Liver (tissue), 9 donors: ENCODE data around the gene OR51S1. TPM values are rescaled to one million over a fixed set of nuclear protein-coding genes. Genes with fewer than 3 reads are reported as not detected.

ENCODE experiments used
- DNase-seq: peaks from one replicate; pipeline ENCODE4 v3.0.0-alpha.2; 2017; ENCODE audit warnings: low spot score
- H3K27ac ChIP-seq, 2 donors: one replicate each; pipeline ENCODE4 v1.7.0; 2013; ENCODE audit warnings: inconsistent platforms in 2 of 2, low read length in 2 of 2, control low read depth in 1 of 2, low read depth in 1 of 2, mild to moderate bottlenecking in 1 of 2
- H3K27me3 ChIP-seq, 4 donors: one replicate each; pipeline versions ENCODE4 v1.6.1 to v1.7.0; 2013; ENCODE audit warnings: low read length in 3 of 4, inconsistent platforms in 1 of 4, mild to moderate bottlenecking in 1 of 4, moderate library complexity in 1 of 4; ENCODE audit not compliant: control insufficient read depth in 4 of 4, insufficient read depth in 4 of 4
- H3K36me3 ChIP-seq, 4 donors: one replicate each; pipeline versions ENCODE4 v1.6.1 to v1.7.0; 2013; ENCODE audit warnings: low read length in 3 of 4, mild to moderate bottlenecking in 3 of 4, low read depth in 1 of 4, moderate library complexity in 1 of 4; ENCODE audit not compliant: control insufficient read depth in 4 of 4, insufficient read depth in 3 of 4
- H3K4me1 ChIP-seq, 4 donors: one replicate each; pipeline versions ENCODE4 v1.6.1 to v1.7.0; 2013; ENCODE audit warnings: low read length in 3 of 4, mild to moderate bottlenecking in 3 of 4, moderate library complexity in 1 of 4; ENCODE audit not compliant: control insufficient read depth in 4 of 4, insufficient read depth in 4 of 4
- H3K4me3 ChIP-seq, 3 donors: one replicate each; pipeline versions ENCODE4 v1.6.1 to v1.7.0; 2013; ENCODE audit warnings: low read length in 3 of 3, control low read depth in 1 of 3, low read depth in 1 of 3, mild to moderate bottlenecking in 1 of 3
- H3K9ac ChIP-seq, 2 donors: one replicate each; pipeline ENCODE4 v1.7.0; 2013; ENCODE audit warnings: low read length in 2 of 2, mild to moderate bottlenecking in 2 of 2, moderate library complexity in 2 of 2, control low read depth in 1 of 2, low read depth in 1 of 2
- H3K9me3 ChIP-seq, 4 donors: one replicate each; pipeline versions ENCODE4 v1.6.1 to v1.7.0; 2013; ENCODE audit warnings: low read length in 3 of 4; ENCODE audit not compliant: control insufficient read depth in 4 of 4
- EGR1 ChIP-seq, 2 donors: IDR thresholded peaks; 2 replicates each; pipeline ENCODE4 v1.6.1; 2016 to 2018; ENCODE audit warnings: antibody characterized with exemption in 2 of 2, low read depth in 2 of 2
- FOXA1 ChIP-seq: IDR thresholded peaks from 2 replicates; pipeline ENCODE4 v1.6.1; 2016; ENCODE audit warnings: antibody characterized with exemption
- FOXA2 ChIP-seq: IDR thresholded peaks from 2 replicates; pipeline ENCODE4 v1.6.1; 2016; ENCODE audit warnings: antibody characterized with exemption
- GABPA ChIP-seq, 2 donors: IDR thresholded peaks in 1 of 2; conservative IDR thresholded peaks in 1 of 2; 2 replicates each; pipeline ENCODE4 v1.6.1; 2016; ENCODE audit warnings: antibody characterized with exemption in 2 of 2, mild to moderate bottlenecking in 1 of 2, moderate library complexity in 1 of 2
- HNF4A ChIP-seq, 2 donors: conservative IDR thresholded peaks; 2 replicates each; pipeline ENCODE4 v1.6.1; 2016; ENCODE audit warnings: antibody characterized with exemption in 2 of 2, mild to moderate bottlenecking in 2 of 2
- HNF4G ChIP-seq: IDR thresholded peaks from 2 replicates; pipeline ENCODE4 v1.6.1; 2016; ENCODE audit warnings: antibody characterized with exemption
- JUND ChIP-seq, 2 donors: IDR thresholded peaks; 2 replicates each; pipeline ENCODE4 v1.6.1; 2016; ENCODE audit warnings: antibody characterized with exemption in 2 of 2
- NR2F2 ChIP-seq: IDR thresholded peaks from 2 replicates; pipeline ENCODE4 v1.6.1; 2016; ENCODE audit warnings: antibody characterized with exemption
- RAD21 ChIP-seq, 2 donors: IDR thresholded peaks; 2 replicates each; pipeline ENCODE4 v1.6.1; 2016; ENCODE audit warnings: antibody characterized with exemption in 2 of 2, mild to moderate bottlenecking in 2 of 2
- RXRA ChIP-seq, 2 donors: IDR thresholded peaks; 2 replicates each; pipeline ENCODE4 v1.6.1; 2017 to 2018; ENCODE audit warnings: antibody characterized with exemption in 2 of 2, mild to moderate bottlenecking in 1 of 2
- SP1 ChIP-seq: IDR thresholded peaks from 2 replicates; pipeline ENCODE4 v1.6.1; 2018; ENCODE audit warnings: antibody characterized with exemption, mild to moderate bottlenecking
- TAF1 ChIP-seq: conservative IDR thresholded peaks from 2 replicates; pipeline ENCODE4 v1.6.1; 2016; ENCODE audit warnings: antibody characterized with exemption, mild to moderate bottlenecking
- YY1 ChIP-seq: IDR thresholded peaks from 2 replicates; pipeline ENCODE4 v1.6.1; 2016; ENCODE audit warnings: antibody characterized with exemption, mild to moderate bottlenecking
- WGBS: extraction: QIAGEN DNeasy Blood & Tissue Kit; methylation state at CpG from one replicate; pipeline ENCODE4 v1.1.7; 2013; 5-methylcytosine and 5-hydroxymethylcytosine counted together
- polyA plus RNA-seq, 2 donors: library from polyadenylated mRNA; stranded (reverse) in 1 of 2; unstranded in 1 of 2; fragments of 200-250 nt in 1 of 2; fragments of >200 nt in 1 of 2; fragmentation: Nextera tagmentation in 1 of 2; extraction: Ambion mirVana in 1 of 2; gene quantifications; one replicate each; pipeline versions ENCODE4 v1.2.1 to v1.2.3, GENCODE V29; 2013 to 2015
- total RNA-seq, 2 donors: library from RNA; depleted of rRNA; stranded (reverse); fragments of >200 nt; gene quantifications; one replicate each; pipeline ENCODE4 v1.2.3, GENCODE V29; 2014
- TF ChIP-seq, protein P1 (sequence below): fragments of 150-350 bp; IDR thresholded peaks from 2 replicates; pipeline ENCODE4 v1.5.1; 2017; ENCODE audit warnings: improper control_type of control experiment, low read depth, low read length; ENCODE audit not compliant: missing input control
- TF ChIP-seq, protein P2 (sequence below): IDR thresholded peaks from 2 replicates; pipeline ENCODE4 v1.6.1; 2016; ENCODE audit warnings: antibody characterized with exemption
- TF ChIP-seq, protein P3 (sequence below): IDR thresholded peaks from 2 replicates; pipeline ENCODE4 v1.6.1; 2016; ENCODE audit warnings: antibody characterized with exemption
- TF ChIP-seq, protein P4 (sequence below): IDR thresholded peaks from 2 replicates; pipeline ENCODE4 v1.6.1; 2016; ENCODE audit warnings: antibody characterized with exemption
- TF ChIP-seq, protein P5 (sequence below): IDR thresholded peaks from 2 replicates; pipeline ENCODE4 v1.6.1; 2016; ENCODE audit warnings: antibody characterized with exemption, mild to moderate bottlenecking
- donor health status: healthy.
- donor health status: healthy.
- donor health status: healthy.
- donor health status: healthy.
- donor health status: healthy.

OR51S1 gene
- total and polyA plus RNA-seq, 4 donors: not detected

DNA sequence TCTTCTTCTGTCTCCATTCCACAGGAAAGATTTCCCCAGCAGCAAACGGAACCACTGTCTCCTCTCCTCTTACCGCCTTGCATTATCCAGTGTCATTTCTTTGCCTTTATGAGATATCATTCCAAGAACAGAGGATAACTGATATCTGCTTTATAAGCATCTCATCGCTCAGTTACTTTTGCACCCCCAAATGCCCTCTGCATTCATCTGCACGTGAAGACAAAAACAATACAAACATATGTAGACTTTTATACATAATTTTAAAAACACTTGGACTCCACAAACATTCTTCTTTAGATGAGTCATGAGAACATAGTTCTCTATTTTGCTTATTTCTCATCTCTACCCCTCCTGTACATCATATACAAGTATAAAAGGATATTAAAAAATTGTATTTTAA is 32.2 kb upstream of the OR51S1 start:
- Histone ChIP-seq H3K9me3 (no peaks in the 10 kb centered on the region), H3K4me1 (no peaks in the 10 kb centered on the region), H3K36me3 (no peaks in the 10 kb centered on the region), H3K27ac (no peak overlapping the region), H3K4me3 (no peak overlapping the region), H3K9ac (no peak overlapping the region), H3K27me3 (peaks cover 0 to 2% (median under 1%) of the 10 kb centered on the region in 4 donors)
- TF ChIP-seq EGR1 (IDR thresholded peaks at IDR 0.05; ENCODE audit: low read depth in 2 of 2) (no peak), FOXA1 (no peak), RXRA (IDR thresholded peaks at IDR 0.05) (no peak), FOXA2 (no peak), HNF4G (no peak), NR2F2 (no peak), TAF1 (no peak), SP1 (no peak), GABPA (IDR thresholded peaks at IDR 0.05 in 1 of 2, conservative IDR thresholded peaks at IDR 0.05 in 1 of 2) (no peak), JUND (IDR thresholded peaks at IDR 0.05) (no peak)
- TF ChIP-seq, protein P1, sequence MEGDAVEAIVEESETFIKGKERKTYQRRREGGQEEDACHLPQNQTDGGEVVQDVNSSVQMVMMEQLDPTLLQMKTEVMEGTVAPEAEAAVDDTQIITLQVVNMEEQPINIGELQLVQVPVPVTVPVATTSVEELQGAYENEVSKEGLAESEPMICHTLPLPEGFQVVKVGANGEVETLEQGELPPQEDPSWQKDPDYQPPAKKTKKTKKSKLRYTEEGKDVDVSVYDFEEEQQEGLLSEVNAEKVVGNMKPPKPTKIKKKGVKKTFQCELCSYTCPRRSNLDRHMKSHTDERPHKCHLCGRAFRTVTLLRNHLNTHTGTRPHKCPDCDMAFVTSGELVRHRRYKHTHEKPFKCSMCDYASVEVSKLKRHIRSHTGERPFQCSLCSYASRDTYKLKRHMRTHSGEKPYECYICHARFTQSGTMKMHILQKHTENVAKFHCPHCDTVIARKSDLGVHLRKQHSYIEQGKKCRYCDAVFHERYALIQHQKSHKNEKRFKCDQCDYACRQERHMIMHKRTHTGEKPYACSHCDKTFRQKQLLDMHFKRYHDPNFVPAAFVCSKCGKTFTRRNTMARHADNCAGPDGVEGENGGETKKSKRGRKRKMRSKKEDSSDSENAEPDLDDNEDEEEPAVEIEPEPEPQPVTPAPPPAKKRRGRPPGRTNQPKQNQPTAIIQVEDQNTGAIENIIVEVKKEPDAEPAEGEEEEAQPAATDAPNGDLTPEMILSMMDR: no peak
- TF ChIP-seq, protein P2, sequence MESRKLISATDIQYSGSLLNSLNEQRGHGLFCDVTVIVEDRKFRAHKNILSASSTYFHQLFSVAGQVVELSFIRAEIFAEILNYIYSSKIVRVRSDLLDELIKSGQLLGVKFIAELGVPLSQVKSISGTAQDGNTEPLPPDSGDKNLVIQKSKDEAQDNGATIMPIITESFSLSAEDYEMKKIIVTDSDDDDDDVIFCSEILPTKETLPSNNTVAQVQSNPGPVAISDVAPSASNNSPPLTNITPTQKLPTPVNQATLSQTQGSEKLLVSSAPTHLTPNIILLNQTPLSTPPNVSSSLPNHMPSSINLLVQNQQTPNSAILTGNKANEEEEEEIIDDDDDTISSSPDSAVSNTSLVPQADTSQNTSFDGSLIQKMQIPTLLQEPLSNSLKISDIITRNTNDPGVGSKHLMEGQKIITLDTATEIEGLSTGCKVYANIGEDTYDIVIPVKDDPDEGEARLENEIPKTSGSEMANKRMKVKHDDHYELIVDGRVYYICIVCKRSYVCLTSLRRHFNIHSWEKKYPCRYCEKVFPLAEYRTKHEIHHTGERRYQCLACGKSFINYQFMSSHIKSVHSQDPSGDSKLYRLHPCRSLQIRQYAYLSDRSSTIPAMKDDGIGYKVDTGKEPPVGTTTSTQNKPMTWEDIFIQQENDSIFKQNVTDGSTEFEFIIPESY: no peak
- TF ChIP-seq, protein P3, sequence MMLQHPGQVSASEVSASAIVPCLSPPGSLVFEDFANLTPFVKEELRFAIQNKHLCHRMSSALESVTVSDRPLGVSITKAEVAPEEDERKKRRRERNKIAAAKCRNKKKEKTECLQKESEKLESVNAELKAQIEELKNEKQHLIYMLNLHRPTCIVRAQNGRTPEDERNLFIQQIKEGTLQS: no peak
- 79% methylated on average over 4 of the region's 4 CpGs for WGBS
- no peak for DNase-seq

DNA sequence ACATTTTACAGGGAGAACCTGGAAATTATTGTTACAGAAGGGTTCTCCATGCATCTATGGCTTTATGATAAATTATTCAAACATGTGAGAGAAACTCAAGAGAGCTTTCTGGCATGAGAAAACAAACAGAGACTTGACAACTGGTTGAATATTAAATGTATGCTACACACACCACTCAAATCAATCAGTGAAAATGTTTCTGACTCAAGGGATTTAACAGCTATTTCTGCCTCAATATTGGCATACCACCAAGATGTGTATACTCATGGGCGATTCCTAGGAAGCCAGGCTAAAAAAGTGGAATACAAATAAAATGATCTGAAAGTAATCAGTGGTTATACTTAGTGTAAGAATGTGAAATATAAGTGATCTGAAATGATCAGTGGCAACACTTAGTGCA is 16.8 kb upstream of the OR51S1 start:
- H3K4me1 ChIP-seq: no peaks in the 10 kb centered on the region
- H3K27ac ChIP-seq: no peak overlapping the region
- DNase-seq: no peak
- no peaks in the 10 kb centered on the region for H3K27me3 ChIP-seq
- no peak overlapping the region for H3K9ac ChIP-seq
- no peaks in the 10 kb centered on the region for H3K9me3 ChIP-seq
- H3K4me3 ChIP-seq: no peak overlapping the region
- no peaks in the 10 kb centered on the region for H3K36me3 ChIP-seq
- 38% methylated on average over 1 of the region's 1 CpG for WGBS
- TF ChIP-seq, protein P3: no peak
- TF ChIP-seq RXRA (IDR thresholded peaks at IDR 0.05) (no peak), EGR1 (IDR thresholded peaks at IDR 0.05; ENCODE audit: low read depth in 2 of 2) (no peak), JUND (IDR thresholded peaks at IDR 0.05) (no peak), NR2F2 (no peak), GABPA (IDR thresholded peaks at IDR 0.05 in 1 of 2, conservative IDR thresholded peaks at IDR 0.05 in 1 of 2) (no peak), TAF1 (no peak), YY1 (no peak), HNF4G (no peak), FOXA1 (no peak), FOXA2 (no peak), SP1 (no peak), HNF4A (conservative IDR thresholded peaks at IDR 0.05) (no peak), RAD21 (IDR thresholded peaks at IDR 0.05) (no peak)
- TF ChIP-seq, protein P1: no peak
- TF ChIP-seq, protein P2: no peak
- TF ChIP-seq, protein P4, sequence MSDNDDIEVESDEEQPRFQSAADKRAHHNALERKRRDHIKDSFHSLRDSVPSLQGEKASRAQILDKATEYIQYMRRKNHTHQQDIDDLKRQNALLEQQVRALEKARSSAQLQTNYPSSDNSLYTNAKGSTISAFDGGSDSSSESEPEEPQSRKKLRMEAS: no peak
- TF ChIP-seq, protein P5, sequence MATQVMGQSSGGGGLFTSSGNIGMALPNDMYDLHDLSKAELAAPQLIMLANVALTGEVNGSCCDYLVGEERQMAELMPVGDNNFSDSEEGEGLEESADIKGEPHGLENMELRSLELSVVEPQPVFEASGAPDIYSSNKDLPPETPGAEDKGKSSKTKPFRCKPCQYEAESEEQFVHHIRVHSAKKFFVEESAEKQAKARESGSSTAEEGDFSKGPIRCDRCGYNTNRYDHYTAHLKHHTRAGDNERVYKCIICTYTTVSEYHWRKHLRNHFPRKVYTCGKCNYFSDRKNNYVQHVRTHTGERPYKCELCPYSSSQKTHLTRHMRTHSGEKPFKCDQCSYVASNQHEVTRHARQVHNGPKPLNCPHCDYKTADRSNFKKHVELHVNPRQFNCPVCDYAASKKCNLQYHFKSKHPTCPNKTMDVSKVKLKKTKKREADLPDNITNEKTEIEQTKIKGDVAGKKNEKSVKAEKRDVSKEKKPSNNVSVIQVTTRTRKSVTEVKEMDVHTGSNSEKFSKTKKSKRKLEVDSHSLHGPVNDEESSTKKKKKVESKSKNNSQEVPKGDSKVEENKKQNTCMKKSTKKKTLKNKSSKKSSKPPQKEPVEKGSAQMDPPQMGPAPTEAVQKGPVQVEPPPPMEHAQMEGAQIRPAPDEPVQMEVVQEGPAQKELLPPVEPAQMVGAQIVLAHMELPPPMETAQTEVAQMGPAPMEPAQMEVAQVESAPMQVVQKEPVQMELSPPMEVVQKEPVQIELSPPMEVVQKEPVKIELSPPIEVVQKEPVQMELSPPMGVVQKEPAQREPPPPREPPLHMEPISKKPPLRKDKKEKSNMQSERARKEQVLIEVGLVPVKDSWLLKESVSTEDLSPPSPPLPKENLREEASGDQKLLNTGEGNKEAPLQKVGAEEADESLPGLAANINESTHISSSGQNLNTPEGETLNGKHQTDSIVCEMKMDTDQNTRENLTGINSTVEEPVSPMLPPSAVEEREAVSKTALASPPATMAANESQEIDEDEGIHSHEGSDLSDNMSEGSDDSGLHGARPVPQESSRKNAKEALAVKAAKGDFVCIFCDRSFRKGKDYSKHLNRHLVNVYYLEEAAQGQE: no peak
